GM12873 (cell line): ENCODE results near the gene KPNA4.

Experiments
- TF ChIP-seq, protein P1 (sequence below): IDR thresholded peaks from 2 replicates; pipeline ENCODE4 v1.5.1; 2012; ENCODE audit warnings: low read depth, mild to moderate bottlenecking, moderate library complexity, low read length, control low read depth; ENCODE audit not compliant: insufficient read depth; ENCODE audit errors: missing control alignments

Gene KPNA4, protein sequence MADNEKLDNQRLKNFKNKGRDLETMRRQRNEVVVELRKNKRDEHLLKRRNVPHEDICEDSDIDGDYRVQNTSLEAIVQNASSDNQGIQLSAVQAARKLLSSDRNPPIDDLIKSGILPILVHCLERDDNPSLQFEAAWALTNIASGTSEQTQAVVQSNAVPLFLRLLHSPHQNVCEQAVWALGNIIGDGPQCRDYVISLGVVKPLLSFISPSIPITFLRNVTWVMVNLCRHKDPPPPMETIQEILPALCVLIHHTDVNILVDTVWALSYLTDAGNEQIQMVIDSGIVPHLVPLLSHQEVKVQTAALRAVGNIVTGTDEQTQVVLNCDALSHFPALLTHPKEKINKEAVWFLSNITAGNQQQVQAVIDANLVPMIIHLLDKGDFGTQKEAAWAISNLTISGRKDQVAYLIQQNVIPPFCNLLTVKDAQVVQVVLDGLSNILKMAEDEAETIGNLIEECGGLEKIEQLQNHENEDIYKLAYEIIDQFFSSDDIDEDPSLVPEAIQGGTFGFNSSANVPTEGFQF

GRCh38 chr3:160565442-160566403, at the start of gene KPNA4:
KPNA4 (minus strand) TSS chr3:160565571; CDS start chr3:160565282, 289 bp downstream.
- TF ChIP-seq, protein P1, sequence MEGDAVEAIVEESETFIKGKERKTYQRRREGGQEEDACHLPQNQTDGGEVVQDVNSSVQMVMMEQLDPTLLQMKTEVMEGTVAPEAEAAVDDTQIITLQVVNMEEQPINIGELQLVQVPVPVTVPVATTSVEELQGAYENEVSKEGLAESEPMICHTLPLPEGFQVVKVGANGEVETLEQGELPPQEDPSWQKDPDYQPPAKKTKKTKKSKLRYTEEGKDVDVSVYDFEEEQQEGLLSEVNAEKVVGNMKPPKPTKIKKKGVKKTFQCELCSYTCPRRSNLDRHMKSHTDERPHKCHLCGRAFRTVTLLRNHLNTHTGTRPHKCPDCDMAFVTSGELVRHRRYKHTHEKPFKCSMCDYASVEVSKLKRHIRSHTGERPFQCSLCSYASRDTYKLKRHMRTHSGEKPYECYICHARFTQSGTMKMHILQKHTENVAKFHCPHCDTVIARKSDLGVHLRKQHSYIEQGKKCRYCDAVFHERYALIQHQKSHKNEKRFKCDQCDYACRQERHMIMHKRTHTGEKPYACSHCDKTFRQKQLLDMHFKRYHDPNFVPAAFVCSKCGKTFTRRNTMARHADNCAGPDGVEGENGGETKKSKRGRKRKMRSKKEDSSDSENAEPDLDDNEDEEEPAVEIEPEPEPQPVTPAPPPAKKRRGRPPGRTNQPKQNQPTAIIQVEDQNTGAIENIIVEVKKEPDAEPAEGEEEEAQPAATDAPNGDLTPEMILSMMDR = no peak

GRCh38 chr3:160613661-160614060, 48.3 kb upstream of the KPNA4 start:
- TF ChIP-seq, protein P1 = no peak

DNA sequence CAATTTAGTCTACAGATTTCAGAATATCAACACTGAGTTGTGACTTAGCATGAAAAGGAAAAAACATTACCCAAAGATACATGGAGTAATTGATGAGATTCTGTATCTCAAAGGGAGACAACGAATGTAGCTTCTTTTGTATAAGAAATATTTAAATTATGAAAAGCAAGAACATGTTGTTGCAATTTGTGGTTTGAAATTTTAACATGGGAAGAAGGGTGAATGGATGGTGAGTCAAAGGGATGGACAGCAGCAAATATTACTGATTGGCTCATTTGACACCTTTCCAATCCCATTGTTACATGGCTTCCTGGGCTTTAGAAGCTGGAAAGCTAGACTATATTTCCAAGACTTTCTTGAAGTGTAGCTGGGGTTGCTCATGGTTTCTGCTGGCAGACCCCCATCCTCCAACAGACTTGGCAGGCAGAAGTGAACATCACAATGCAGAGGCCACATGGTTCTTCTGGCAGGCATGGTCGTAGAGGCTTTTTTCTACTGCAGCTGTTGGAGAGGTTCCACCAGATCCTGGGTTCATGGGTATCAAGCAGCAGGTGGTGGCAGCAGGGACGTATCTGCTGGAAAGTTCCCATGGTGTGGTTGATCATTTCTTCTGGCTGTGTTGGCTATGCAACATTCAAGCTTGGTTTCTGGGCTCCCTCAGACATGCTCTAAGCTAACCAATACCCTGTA, 47.2 kb upstream of the KPNA4 start:
- TF ChIP-seq, protein P1 = no peak

- TF ChIP-seq, protein P1 = no peak
Measured at GRCh38 chr3:160611141-160611540, 45.8 kb upstream of the KPNA4 start.

DNA sequence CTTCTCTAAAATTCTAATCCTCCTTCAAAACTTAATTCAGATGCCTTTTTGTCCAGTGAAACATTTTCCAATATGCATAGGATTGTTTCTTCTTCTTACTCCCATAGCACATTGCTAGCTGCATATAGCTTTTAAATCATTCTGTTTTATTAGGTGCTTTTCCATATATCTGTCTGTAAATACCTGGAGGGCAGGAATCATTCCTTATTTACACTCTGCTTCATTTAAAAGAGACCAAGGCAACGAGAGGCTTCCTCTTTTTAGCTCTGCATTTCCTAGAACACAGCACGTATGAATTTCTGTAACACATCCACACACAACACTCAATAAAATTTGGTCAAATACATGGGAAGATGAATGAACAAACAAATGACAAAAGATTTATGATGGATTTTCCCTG, 43.5 kb upstream of the KPNA4 start:
- TF ChIP-seq, protein P1 = no peak

- TF ChIP-seq, protein P1 = no peak
Measured at GRCh38 chr3:160607826-160608225, 42.5 kb upstream of the KPNA4 start.

DNA sequence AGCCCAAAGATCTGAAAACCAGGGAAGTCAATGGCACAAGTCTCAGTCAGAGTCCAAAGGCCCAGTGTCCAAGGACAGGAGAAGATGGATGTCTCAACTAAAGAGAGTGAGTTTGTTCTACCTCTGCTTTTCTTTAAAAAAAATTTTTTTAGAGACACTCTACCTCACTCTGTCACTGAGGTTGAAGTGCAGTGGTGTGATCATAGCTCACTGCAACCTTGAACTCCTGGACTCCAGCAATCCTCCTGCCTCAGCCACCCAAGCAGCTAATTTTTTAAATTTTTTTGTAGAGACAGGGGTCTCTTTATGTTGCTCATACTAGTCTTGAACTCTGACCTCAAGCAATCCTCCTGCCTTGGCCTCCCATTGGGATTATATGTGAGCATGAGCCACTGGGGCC, 39.9 kb upstream of the KPNA4 start:
- TF ChIP-seq, protein P1 = no peak
